GM18858 (cell line): ENCODE results near the gene ADAMTS7.
"Not testable (repeated sequence)": the region's sequence is repeated elsewhere in the genome, so short reads cannot be mapped to it uniquely, and the experiment has no call there.

Experiments used
- ATAC-seq: cut with Tn5 transposase; IDR thresholded peaks from one replicate; pipeline ENCODE4 v1.9.1; 2021; ENCODE audit not compliant: unreplicated experiment

The ADAMTS7 gene

DNA sequence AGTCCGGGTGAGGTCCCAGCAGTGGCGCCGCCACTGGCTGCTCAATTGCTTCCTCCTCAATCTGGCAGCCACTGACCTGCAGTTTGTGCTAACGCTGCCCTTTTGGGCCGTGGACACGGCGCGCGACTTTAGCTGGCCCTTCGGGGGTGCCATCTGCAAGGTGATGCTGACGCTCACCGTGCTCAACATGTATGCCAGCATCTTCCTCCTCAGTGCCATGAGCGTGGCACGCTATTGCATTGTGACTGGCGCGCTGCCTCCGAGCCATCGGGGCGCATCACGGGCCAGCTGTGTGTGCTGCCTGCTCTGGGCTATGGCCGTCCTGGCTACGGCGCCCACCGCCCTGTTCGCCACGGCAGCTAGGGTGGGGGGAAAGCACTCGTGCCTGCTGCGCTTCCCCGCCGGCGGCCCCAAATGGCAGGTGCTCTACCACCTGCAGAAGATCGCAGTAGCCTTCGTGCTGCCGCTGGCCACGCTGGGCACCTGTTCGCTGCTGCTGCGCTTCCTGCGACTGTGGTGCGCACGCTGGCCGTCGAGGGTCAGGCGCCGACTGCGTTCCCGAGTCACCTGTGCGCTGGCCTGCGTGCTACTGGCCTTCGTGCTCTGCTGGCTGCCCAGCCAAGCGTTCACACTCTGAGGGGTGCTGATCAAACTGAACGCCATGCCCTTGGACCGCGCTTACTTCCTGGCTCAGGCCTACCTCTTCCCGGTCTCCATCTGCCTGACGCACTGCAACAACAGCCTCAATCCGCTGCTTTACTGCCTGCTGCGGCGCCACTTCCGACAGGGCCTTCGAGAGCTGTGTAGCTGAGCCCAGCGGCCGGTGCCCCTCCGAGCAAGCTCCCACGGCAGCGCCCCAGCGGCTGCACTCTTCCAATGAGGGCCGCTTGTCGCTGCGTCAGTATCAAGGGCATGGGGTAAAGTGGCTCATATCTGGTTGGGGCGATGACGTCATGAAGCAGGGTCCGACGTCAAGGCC is 20.3 kb upstream of the ADAMTS7 start:
- no peak for ATAC-seq

DNA sequence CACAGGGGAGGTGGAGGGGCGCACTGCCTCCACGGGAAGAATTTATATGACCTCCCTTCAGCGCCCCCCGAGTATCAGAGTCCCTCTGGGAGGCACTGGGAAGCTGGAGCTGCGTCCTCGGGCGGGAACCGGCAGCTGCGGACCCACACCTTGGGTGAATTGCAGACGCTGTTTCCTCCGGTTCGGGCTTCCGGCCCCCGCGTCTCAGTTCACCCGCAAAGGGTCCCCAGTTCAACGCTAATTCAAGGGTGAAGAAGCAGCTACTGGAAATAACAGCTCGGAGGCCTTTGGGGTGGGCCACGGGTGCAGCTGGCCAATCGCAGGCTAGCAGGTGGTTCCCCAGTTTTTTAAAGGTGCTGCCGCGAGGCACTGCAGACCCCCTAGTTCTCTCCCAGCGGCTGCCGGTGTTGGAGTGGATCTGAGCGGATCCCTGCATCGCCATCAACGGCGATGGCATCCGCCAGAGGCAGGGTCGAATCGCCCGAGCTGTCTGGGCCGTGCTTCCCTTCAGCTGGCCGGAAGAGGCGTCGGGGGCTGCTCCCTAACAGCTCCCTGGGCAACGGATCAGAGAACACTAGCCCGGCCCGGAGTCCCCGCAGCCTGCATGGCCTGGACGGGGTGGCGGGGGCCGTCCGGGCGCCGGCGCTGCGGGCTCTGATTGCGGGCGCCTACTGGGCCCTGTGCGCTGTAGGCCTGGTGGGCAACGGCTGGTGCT is 19.4 kb upstream of the ADAMTS7 start:
- no peak for ATAC-seq

DNA sequence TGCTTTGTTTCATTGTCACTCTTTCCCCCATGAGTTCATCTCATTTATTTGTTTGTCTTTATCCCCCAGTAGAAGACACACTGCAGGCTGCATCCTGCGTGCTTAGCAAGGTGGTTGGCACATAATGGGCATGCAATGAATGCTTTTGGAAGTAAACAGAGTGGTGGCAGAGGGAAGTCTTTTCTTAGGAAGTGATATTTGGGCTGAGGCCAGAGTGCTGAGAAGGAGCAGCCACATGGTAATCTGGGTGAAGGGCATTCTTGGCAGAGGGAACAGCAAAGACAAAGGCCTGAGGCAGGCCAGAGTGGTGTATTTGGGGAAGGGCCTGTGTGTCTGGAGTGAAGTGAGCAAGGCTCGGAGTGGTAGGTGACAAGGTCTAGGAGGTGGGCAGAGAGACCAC is 17.7 kb upstream of the ADAMTS7 start:
- no peak for ATAC-seq

DNA sequence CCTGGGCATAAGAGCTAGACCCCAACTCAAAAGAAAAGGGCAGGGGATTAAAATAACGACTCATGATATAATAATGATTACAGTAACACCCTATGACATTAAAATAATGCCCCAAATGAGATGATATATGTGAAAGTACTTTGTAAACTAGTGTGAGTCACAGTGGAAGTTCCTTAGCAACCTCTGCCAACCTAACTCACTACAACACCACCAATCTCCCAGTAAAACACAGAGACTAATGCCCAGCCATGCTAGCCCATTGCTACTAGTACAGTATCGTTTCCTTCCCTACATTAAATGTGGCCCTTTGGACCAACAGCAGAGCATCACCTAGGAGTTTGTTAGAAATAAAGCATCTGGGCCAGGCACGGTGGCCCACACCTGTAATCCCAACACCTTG is 11.2 kb upstream of the ADAMTS7 start:
- no peak for ATAC-seq

DNA sequence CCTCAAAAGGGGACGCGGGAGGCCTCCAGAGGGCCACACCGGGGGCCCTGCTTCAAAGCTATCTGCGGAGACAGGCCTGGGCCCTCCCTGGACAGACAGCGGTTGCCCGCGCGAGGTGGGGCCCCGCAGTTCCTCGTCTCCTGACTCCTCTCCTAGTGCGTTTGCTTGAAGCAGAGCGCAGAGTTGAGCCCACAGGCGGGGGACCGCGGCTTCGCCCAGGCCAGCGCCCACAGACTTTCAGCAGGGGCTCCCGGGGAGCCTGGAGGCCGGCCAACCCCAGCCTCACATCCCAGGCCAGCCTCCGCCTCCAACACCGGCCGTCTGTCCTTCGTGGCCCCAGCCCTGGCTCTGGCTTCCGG is 540 bp upstream of the ADAMTS7 start:
- ATAC-seq = no peak

DNA sequence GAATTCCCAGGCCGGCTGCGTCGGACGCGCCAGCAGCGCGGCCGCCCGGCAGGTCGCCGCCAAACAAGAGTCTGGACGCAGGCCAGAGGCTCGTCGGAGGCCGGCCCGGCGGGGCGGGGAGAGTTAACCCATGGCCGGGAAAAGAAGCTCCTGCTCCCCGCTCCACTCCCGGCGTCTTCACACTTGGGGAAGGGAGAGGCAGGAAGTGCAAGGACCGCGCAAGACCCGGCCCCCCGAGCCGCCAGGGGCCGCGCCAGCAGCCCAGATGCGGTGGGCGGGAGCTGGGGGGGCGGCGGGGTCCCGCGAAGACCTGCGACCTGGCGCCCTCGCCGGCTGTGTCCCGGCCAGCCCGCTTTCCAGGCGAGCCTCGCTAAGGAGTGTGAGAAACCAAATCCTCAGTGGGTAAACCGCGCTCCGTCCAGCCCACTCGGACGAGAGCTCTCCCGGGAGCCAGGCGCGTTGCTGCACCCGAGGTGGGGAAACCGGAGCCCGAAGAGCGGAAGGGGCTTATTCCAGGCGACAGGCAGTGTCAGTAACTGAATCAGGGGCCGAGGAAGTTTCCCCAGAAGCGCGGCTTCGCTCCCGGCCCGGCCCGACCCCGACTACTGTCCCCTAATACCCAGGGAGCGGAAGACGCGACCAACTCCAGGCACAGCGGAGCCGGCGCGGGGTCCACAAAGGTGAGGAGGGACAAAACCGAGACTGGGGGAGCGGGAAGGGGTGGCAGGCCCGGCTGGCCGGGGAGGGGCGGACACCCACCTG is 721 bp downstream of the ADAMTS7 start:
- no peak for ATAC-seq

DNA sequence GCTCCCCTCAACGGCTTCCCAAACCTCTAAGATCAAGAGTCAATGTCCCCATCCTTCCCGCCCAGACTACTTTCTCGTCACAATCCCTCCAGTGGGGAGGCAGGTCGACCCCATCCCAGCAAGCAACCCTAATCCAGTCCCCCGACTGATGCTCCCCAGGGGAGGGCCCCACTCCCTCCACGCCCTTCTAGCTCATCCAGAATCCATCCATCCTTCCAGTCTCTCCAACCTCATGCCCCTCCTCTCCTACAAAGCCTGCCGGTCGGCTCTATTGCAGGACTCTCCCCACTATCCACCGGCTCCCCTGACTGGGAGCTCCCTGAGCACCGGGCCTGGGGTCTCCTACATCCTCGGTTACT is 1.3 kb downstream of the ADAMTS7 start:
- ATAC-seq = no peak

DNA sequence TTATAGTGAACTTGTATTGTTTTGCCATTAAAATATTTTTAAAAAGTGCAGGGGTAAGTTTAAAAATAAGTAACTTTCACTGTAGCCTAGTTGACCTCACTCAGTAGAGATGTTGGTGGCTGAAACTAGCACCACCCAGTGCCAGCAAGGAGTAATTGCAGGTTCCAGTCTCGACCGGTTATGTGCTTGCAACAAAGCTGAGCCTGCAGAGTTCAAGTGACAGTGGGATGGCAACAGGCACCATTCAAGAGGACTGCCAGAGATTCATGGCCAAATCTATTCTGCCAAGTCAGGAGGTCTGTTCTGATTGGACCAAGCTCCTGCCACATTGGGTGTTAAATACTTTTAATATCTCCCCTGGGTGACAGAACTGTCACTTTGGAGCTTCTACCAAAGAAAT is 2.7 kb downstream of the ADAMTS7 start:
- ATAC-seq = no peak

DNA sequence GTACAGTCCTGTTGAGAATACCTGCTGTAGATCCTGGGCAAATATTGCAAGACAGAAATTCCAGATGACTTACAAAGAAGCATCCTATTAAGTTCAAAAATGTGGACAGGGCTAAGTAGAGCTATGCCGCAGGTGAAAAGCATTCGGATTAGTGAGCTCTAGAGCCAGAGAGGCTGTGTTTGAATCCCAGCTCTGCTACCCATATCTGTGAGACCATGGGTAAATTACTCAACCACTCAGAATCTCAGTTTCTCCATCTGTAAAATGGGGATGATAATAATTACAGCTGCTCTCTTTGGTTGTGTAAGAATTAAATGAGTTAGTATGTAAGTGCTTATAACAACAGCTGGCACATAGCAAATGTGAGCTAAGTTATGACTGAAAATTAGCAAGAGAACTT is 3.9 kb downstream of the ADAMTS7 start:
- no peak for ATAC-seq

DNA sequence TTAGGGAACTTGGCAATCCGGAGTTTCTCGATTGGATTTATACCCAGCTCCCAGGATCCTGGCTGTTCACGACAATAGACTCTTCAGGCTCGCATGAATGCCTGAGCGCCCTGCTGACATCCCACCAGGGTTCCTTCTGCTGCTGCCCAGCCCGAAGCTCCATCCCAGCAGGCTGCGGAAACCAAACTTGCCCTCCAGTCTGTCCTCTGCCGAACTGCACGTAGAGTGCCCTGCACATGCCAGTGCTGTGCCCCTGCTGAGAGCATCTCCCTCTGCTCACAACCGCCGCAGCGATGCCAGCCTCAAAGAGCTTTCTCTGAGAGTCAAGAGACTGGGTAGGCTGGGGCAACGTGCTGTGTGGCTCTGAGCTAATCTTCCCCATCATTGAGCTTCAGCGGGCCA is 6.9 kb downstream of the ADAMTS7 start:
- ATAC-seq = no peak

DNA sequence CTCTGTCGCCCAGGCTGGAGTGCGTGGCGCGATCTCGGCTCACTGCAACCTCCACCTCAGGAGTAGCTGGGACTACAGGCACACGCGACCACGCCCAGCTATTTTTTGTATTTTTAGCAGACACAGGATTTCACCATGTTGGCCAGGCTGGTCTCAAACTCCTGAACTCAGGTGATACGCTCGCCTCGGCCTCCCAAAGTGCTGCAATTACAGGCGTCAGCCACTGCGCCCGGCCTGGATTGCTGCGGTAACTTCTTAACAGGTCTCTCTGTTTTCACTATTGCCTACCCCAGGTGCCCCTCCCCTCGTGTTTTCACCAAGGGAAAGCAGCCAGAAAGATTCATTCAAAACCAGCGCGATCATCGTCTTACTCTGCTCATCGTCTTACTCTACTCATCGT is 10.5 kb downstream of the ADAMTS7 start:
- ATAC-seq = no peak

DNA sequence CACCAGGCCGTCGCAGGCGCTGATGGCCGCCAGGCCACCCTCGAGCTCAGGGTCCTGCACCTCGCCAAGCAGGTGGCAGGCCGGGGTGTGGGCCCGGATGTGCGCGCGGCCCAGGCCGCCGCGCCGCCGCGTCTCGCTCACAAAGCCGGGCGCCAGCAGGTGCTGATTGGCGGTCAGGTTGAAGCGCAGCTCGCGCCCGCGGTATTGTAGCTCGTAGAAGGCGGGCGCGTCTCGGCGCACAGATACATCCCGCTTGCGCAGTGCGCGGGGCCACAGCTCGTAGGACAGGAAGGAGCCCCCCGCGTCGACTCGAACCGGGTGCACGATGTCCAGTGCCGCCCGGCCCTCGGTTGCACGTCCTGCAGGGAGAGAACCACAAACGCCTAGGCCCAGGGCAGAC is 11.1 kb downstream of the ADAMTS7 start:
- no peak for ATAC-seq

DNA sequence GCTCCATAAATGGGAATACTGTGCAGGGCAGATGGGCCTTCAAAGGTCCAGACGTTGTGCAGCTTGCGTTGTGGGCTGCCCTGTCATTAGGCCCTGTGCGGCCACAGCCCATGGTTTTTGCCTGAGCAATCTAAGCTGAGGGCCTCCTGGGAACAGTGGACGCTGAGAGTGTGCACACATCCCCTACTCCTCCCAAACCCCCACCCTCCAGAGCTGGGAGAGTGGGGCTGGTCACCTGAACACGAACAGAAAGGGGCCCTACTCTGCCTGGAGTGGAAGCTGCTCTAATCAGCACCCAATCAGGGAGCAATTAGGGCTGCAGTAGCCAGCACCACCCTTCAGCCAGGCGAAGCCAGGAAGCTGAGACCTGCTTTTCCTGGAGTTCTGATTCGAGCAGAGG is 12.2 kb downstream of the ADAMTS7 start:
- not testable (repeated sequence) for ATAC-seq

DNA sequence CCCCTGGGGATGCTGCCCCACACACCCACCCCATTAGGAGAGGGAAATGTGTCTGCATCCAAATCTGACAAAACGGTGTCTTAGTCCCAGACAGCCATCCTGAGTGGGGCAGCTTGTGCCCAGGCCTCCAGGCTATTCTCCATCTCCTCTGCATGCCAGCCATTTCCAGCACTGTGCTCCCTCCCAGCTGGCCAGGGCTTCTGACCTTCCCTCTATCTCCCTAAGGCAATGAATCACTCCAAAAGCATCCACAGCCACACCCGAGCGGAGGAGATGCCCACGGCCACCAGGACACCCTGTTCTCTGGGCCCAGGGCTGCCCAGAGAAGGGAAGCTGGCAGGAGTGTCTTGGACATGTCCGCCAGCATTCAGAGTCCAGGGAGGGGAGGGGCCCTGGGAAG is 12.9 kb downstream of the ADAMTS7 start:
- ATAC-seq = not testable (repeated sequence)

DNA sequence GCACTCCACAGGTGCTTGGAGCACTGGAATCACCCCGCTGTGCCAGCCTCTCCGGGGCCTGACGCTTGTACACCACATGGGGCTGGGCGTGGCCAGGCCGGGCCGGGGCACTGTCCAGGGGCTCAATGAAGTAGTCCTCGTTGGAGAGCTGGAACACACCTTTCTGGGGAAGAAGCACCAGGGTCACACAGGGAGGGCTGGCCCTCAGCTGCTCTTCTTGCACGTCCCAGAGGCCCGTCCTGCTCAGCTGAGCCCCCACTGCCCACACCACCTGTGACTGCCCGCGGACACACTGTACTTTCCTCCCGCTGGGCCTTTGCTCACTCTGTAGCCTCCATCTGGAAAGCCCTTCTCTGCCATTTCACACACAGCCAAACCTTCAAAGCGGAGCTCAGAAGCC is 13.3 kb downstream of the ADAMTS7 start:
- no peak for ATAC-seq

DNA sequence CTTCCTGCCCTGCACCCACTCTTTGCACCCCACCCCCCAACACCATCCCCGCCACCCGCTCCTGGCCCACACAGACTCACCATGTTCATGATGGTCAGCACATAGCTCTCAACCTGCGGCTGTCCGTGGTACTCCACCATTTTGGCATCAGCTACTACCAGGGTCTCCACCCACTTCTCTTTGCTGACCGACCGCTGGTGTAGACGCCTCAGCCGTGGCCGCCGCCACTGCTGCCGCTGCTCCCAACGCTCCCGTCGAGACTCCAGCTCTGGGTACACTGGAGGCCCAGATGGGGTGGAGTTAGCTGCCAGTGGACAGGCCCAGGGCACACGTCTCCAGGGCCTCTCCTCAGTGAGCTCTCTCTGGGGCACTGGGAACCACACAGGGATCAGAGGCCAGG is 14.8 kb downstream of the ADAMTS7 start:
- no peak for ATAC-seq

DNA sequence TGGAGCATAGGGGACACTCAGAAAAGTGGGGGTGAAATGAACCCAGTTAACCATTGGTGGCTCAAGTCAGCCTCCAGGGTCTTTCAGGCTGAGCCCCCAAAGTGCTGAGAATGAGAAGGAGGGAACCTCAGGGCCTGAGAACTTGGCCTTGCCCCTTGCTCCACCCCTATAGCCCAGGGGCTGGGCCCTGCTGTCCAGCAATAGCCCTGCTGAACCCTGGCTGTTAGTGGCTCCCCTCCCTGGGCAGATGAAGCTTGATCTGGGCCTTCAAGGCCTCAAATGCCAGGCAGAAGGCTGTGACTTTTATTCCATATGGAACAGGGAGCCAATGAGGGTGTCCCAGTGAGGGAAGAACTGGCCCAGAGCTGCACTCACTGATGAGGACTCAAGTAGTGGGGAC is 16.2 kb downstream of the ADAMTS7 start:
- no peak for ATAC-seq

DNA sequence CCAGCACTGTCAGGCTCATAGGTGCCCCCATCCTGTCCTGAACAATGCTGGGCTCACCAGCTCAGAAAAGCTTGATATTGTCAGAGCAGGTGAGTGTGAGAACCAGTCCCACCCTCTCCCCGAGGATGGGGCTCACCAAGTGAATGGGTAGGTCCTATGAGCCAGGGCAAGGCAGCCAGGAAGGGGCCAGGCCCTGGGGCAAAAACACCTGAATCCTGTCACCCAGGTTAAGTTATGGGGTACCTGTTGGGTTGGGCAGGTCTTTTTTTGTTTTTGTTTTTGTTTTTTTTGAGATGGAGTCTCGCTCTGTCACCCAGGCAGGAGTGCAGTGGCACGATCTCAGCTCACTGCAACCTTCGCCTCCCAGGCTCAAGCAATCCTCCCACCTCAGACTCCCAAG is 16.8 kb downstream of the ADAMTS7 start:
- ATAC-seq = not testable (repeated sequence)

DNA sequence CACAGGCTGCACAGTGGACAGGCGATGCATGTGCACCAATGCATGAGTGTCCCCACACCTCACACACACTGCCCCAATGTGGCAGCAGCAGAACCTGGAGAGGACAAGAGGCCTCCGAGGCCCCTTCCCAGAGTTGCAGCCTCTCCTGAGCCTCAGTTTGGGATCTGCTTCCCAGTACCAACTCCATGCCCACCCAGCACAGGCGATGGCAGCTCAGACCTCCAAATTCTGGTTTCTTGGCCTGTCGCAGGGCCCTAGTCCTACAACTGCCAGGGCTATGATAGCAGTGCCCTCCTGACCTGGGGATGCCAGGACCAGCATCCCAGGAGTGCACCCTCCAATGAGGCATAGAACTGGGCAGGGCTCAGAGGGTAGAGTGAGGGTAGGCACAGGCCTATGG is 19.9 kb downstream of the ADAMTS7 start:
- no peak for ATAC-seq

DNA sequence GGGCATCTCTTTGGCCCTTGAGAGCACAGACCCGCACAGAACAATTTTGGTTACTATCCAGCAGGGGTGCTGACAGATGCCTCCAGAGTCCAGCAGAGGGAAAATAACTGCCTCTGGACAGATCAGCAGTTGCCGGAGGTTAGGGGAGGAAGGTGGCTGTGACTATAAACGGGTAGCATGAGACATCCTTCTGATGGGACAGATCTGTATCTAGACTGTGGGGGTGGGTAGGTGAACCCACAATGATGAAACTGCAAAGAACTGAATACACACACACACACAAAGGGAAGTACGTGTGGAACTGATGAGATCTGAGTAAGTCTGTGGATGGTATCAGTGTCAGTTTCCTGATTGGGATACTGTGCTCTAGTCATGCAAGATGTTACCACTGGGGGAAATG is 21.2 kb downstream of the ADAMTS7 start:
- ATAC-seq = no peak

DNA sequence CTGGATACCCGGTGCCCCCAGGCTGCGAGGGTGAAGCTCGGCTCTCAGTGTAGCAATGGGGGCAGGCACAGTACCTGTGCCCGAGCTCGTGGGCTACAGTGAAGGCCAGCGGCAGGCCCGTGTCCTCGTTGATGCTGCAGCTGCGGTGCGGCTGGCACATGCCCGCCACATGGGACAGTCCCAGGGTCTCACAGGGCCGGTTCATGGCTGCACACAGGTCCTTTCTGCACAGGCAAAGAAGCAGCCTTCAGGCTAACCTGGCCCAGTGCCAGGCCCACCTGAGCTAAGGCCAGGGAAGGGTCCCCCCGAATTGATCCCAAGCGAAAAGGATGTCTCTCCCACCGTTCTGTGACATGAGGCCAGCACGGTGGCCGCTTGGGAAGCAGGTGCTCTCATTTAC is 21.6 kb downstream of the ADAMTS7 start:
- ATAC-seq = no peak
